IgD-negative memory B cell (primary cell): Measurements from ENCODE around the gene RAD51B. TPM values are rescaled to one million over a fixed set of nuclear protein-coding genes. Genes with fewer than 3 reads are reported as not detected.
"Not testable (repeated sequence)": the region's sequence is repeated elsewhere in the genome, so short reads cannot be mapped to it uniquely, and the experiment has no call there.

Source experiments
- H3K27ac Mint-ChIP-seq, 3 donors: one replicate each; pipeline ENCODE4 v1.8.0; 2020 to 2022; ENCODE audit warnings: mild to moderate bottlenecking in 3 of 3, mixed read lengths in 3 of 3, moderate library complexity in 1 of 3
- H3K27me3 Mint-ChIP-seq: one replicate; pipeline ENCODE4 v1.8.0; 2021; ENCODE audit warnings: mixed read lengths
- H3K36me3 Mint-ChIP-seq: one replicate; pipeline ENCODE4 v1.8.0; 2020; ENCODE audit warnings: mild to moderate bottlenecking, mixed read lengths
- H3K4me1 Mint-ChIP-seq, 3 donors: one replicate each; pipeline ENCODE4 v1.8.0; 2020 to 2022; ENCODE audit warnings: mixed read lengths in 3 of 3, mild to moderate bottlenecking in 1 of 3
- H3K4me3 Mint-ChIP-seq, 4 donors: one replicate each; pipeline ENCODE4 v1.8.0; 2020 to 2022; ENCODE audit warnings: mild to moderate bottlenecking in 4 of 4, mixed read lengths in 4 of 4, moderate library complexity in 3 of 4
- H3K9me3 Mint-ChIP-seq, 3 donors: one replicate each; pipeline ENCODE4 v1.8.0; 2020 to 2021; ENCODE audit warnings: mixed read lengths in 3 of 3, mild to moderate bottlenecking in 1 of 3
- polyA plus RNA-seq: library from polyadenylated mRNA; unstranded; fragments of 300-500 nt; fragmentation: Illumina TruSeq; gene quantifications from one replicate; pipeline ENCODE4 v1.2.3, GENCODE V29; 2021

The RAD51B gene
- polyA plus RNA-seq, 1 donor from 2014 or later, result 24.9 TPM

DNA sequence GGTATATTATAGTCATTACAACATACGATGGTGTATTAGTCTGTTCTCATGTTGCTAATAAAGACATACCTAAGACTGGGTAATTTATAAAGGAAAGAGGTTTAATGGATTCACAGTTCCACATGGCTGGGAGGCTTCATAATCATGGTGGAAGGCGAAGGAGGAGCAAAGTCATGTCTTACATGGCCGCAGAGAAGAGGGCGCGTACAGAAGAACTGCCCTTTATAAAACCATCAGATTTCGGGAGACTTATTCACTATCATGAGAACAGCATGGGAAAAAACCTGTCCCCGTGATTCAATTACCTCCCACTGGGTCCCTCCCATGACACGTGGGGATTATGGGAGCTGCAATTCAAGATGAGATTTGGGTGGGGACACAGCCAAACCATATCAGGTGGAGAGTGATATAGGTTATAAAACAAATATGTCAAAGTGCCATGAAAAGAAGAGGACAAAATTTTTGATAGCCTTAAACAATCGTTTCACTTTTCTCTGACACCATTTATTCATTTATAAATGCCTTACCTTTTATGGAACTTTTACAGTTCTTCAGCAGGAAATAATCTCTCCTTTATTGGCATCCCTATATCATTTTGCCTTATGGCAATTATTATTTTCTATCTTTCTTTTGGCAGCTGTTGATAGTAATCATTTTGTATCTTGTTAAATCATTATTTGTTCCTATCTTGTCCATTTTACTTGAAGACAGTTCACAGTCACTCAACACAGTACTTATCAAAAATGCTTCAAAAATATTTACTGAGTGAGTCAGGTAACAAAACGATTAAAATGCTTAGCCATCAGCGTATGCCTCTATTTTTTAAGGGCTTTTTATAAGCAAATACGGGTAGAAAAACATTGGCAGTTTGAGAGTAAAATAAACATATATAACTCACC, 196.0 kb downstream of the RAD51B start:
- Mint-ChIP-seq H3K27ac (no peak overlapping the region), H3K4me1 (peaks cover 2 to 4% (median 2%) of the 10 kb centered on the region in 3 donors), H3K27me3 (no peaks in the 10 kb centered on the region), H3K36me3 (no peaks in the 10 kb centered on the region), H3K9me3 (peaks cover 0 to 2% (median 0%) of the 10 kb centered on the region in 3 donors), H3K4me3 (no peak overlapping the region)

DNA sequence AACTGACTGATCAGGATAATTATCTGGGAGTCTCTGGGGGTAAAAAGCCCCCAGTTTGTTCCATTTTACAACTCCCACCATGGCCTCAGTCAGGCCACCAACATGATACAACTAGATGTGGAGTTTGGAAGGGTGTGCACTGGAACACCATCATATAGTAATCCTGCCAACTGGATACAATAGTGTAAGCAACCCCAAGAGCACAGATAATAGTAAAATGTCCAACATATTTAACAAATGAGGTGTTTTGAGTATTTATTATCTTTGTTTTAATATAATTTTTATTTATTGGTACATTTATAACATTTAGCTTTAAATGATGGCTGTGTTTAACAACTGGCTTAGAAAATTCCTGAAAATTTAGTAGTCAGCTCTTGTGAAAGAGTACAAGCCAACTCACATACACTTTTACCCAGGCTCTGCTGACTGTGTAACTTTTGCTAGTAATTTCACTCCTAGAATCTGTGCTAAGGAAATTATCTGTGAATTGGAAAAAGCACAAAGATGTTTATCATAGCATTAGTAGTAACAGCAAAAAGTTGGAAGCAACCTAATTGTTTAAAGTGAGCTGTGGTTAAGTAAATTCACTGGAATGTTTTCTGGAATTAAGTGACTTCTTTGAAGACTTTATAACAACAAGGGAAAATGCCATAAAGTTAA, 196.8 kb downstream of the RAD51B start:
- Mint-ChIP-seq H3K9me3 (peaks cover 0 to 2% (median 0%) of the 10 kb centered on the region in 3 donors), H3K27ac (no peak overlapping the region), H3K4me3 (no peak overlapping the region), H3K36me3 (no peaks in the 10 kb centered on the region), H3K27me3 (no peaks in the 10 kb centered on the region), H3K4me1 (peaks cover 4 to 8% (median 6%) of the 10 kb centered on the region in 3 donors)

DNA sequence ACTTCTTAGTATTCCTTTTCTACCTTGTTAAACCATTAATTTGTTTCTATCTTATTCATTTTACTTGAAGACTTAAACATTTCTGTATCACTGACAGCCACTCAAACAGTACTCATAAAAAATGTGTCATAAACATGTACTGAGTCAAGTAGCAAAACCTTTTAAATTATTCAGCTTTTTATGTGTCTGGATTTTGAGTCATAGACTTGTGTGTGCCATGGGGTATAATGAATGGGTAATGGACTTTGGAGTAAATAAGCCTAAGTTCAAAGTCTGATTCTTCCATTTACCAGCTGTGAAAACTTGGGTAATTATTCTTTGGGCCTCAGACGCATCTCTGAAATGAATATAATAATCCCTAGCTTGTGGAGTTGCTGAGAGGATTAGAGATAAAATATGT, 199.0 kb downstream of the RAD51B start:
- Mint-ChIP-seq H3K27ac (no peak overlapping the region), H3K27me3 (no peaks in the 10 kb centered on the region), H3K9me3 (peaks cover 3 to 12% (median 6%) of the 10 kb centered on the region in 3 donors), H3K36me3 (no peaks in the 10 kb centered on the region), H3K4me1 (peaks cover 4 to 9% (median 9%) of the 10 kb centered on the region in 3 donors), H3K4me3 (no peak overlapping the region)

DNA sequence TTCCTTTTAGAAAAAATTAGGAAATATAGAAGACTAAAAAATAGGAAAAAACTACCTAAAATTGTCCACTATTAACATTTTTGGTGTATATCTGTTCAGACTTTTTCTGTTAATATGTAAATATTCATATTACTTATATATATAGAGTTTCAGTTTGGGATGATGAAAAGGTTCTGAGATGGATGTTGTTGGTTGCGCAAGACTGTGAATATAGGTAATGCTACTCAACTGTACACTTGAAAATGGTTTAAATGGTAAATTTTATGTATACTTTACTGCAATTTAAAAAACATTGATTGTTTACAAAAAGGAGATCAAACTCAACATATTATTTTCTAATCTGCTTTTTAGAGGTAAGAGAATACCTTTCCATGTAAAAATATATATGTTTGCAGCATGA, 200.9 kb downstream of the RAD51B start:
- no peak overlapping the region for H3K27ac Mint-ChIP-seq
- no peak overlapping the region for H3K4me3 Mint-ChIP-seq
- peaks cover 3 to 15% (median 5%) of the 10 kb centered on the region in 3 donors for H3K9me3 Mint-ChIP-seq
- no peaks in the 10 kb centered on the region for H3K27me3 Mint-ChIP-seq
- peaks cover 0 to 9% (median 9%) of the 10 kb centered on the region in 3 donors for H3K4me1 Mint-ChIP-seq
- H3K36me3 Mint-ChIP-seq, result no peaks in the 10 kb centered on the region

DNA sequence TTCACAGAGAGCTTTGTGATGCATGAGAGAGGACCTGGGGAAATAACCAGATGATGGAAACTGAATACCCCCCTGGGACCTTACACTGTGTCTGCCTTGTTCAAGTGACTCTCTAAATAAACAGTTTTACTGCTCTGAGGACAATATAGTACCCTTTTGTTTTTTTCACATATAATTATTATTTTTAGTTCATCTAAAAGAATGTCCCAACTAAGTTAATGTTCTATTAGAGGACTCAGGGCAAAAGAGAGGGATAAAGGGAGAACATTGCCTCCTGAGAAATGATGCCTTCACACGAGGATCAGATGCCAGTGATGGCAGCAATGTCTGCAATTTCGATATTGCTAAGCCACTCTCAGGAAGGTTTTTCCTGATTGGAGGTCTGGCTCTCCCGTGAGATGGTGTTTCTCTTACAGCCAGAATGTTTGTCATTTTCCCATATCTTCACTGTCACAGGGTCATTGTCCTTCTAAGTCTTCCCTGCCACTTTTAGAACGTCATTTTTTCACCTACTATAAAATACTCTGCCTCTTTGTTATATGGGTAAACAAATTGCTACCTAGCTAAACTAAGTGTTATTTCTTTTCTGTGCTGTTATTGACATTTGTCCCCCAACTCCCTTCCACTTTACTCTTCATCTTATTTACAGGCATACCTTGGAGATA, 201.6 kb downstream of the RAD51B start:
- H3K9me3 Mint-ChIP-seq, result peaks cover 3 to 15% (median 5%) of the 10 kb centered on the region in 3 donors
- no peak overlapping the region for H3K4me3 Mint-ChIP-seq
- H3K4me1 Mint-ChIP-seq, result peaks cover 0 to 9% (median 9%) of the 10 kb centered on the region in 3 donors
- H3K27ac Mint-ChIP-seq, result no peak overlapping the region
- H3K27me3 Mint-ChIP-seq, result no peaks in the 10 kb centered on the region
- H3K36me3 Mint-ChIP-seq, result no peaks in the 10 kb centered on the region

DNA sequence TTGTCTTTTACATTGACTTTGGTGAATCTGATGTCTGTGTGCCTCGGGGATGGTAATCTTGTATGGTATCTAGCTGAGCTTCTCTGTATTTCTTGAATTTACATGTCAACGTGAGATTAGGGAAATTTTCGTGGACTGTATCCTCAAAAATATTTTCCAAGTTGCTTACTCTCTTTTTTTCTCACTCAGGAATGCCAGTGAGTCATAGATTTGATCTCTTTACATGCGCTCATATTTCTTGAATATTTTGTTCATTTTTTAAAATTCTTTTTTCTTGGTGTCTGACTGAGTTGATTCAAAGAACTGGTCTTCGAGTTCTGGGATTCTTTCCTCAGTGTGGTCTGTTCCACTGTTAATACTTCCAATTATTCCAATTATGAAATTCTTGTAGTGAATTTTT, 207.7 kb downstream of the RAD51B start:
- Mint-ChIP-seq H3K36me3 (peaks cover 6% of the 10 kb centered on the region), H3K4me3 (no peak overlapping the region), H3K27ac (no peak overlapping the region), H3K4me1 (peaks cover 0 to 2% (median 0%) of the 10 kb centered on the region in 3 donors), H3K27me3 (no peaks in the 10 kb centered on the region), H3K9me3 (peaks cover 2 to 26% (median 7%) of the 10 kb centered on the region in 3 donors)

DNA sequence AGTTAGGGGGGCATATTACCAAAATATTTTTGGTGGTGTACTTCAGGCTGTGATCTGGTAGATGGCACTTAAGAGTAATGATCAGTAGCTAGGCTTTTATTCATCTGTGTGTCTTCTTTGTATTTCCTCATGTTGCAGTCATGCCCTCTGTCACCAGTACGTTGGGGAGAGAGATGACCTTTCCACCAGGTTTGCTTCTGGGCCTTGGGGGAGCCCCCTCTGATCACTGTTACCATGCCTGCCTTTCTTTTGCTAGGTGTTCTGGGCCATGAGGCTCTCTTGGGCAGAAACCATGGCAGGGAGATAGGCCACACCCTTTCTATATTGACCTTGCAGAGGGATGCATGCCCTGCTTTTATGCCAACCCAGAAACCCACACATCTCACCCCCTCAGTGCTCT, 208.5 kb downstream of the RAD51B start:
- peaks cover 2 to 20% (median 4%) of the 10 kb centered on the region in 3 donors for H3K9me3 Mint-ChIP-seq
- no peak overlapping the region for H3K4me3 Mint-ChIP-seq
- H3K36me3 Mint-ChIP-seq, result peaks cover 6% of the 10 kb centered on the region
- peaks cover 0 to 2% (median 2%) of the 10 kb centered on the region in 3 donors for H3K4me1 Mint-ChIP-seq
- H3K27me3 Mint-ChIP-seq, result no peaks in the 10 kb centered on the region
- H3K27ac Mint-ChIP-seq, result no peak overlapping the region

DNA sequence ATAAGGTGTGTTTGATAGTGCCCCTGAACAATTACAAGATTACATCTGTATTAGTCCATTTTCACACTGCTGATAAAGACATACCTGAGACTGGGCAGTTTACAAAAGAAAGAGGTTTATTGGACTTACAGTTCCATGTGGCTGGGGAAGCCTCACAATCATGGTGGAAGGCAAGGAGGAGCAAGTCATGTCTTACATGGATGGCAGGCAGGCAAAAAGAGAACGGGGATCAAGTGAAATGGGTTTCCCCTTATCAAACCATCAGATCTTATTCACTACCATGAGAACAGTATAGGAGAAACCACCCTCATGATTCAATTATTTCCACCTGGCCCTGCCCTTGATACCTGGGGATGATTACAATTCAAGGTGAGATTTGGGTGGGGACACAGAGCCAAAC, 211.4 kb downstream of the RAD51B start:
- H3K36me3 Mint-ChIP-seq, H3K4me1 Mint-ChIP-seq, H3K27me3 Mint-ChIP-seq, H3K27ac Mint-ChIP-seq, H3K4me3 Mint-ChIP-seq: not testable (repeated sequence)
- H3K9me3 Mint-ChIP-seq, result peaks cover 0 to 16% (median 4%) of the 10 kb centered on the region in 3 donors

DNA sequence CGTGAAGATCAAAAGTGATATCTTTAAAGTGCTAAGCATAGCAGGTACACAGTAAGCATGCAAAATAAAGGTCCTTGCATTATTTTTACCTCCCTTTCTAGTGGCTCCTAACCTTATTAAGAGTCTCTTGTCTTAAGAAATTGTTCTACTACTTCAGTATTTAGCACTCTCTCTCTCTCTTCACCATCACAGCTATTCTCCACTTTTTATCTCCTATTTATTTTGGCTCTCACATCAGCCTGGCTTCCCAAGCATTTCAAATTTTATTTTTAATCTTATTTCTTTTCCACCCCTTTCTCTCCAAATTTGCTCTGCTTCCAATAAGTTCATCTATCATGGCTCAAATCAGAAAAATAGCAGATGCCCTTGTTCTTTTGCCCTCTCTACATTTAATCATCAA, 212.6 kb downstream of the RAD51B start:
- H3K27ac Mint-ChIP-seq, result no peak overlapping the region
- H3K27me3 Mint-ChIP-seq, result no peaks in the 10 kb centered on the region
- no peak overlapping the region for H3K4me3 Mint-ChIP-seq
- H3K9me3 Mint-ChIP-seq, result peaks cover 0 to 16% (median 4%) of the 10 kb centered on the region in 3 donors
- H3K36me3 Mint-ChIP-seq, result peaks cover 5% of the 10 kb centered on the region
- peaks cover 0 to 2% (median 2%) of the 10 kb centered on the region in 3 donors for H3K4me1 Mint-ChIP-seq

DNA sequence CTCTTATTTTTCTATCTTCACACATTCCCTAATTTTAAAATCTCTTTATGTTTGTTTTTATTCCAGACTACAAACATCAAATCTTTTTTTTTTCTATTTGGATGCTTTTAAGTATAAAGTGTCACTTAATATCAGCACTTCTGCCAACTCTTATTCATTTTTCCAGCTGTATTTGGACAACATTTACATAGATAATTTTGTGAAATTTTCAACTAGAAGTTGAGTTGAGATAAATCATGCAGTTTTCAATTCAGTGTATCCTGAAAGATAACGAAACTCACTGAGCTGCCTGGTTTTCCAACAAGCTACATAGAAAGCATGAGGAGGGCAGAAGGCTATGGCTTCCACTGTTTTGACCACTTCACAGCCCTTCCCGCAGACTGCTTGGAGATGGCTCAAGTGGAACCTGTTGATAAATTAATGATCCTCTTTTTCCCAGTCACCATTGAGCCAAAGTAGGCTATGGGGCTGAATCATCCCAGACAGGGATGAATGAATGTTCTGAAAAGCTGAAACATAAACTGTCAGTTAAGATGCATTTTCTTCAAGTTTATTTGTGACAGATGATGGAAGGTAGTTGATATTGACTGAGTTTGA, 213.9 kb downstream of the RAD51B start:
- Mint-ChIP-seq H3K27me3 (no peaks in the 10 kb centered on the region), H3K36me3 (peaks cover 5% of the 10 kb centered on the region), H3K4me3 (no peak overlapping the region), H3K9me3 (peaks cover 0 to 16% (median 4%) of the 10 kb centered on the region in 3 donors), H3K4me1 (peaks cover 0 to 2% (median 2%) of the 10 kb centered on the region in 3 donors), H3K27ac (no peak overlapping the region)

DNA sequence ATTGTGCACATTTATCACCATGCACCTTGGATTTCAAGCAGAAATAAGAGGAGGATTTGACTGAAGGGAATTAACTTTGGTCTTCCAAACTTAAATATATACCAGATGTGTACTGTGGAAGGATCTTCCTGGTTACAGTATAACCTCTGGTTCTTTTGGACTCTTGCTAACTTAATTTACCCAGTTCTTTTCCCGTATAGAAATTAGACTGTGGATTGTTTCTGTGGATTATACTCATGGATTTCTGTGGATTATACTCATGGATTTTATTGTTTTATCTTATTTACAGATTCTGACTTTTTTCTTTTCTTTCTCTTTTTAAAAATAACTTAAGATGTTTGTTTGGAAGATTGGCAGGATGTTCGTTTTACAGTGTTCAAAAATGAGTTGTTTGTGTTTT, 215.3 kb downstream of the RAD51B start:
- H3K4me1 Mint-ChIP-seq, result peaks cover 0 to 2% (median 2%) of the 10 kb centered on the region in 3 donors
- H3K4me3 Mint-ChIP-seq, result no peak overlapping the region
- H3K9me3 Mint-ChIP-seq, result peaks cover 0 to 10% (median 4%) of the 10 kb centered on the region in 3 donors
- H3K36me3 Mint-ChIP-seq, result peaks cover 5% of the 10 kb centered on the region
- no peak overlapping the region for H3K27ac Mint-ChIP-seq
- H3K27me3 Mint-ChIP-seq, result no peaks in the 10 kb centered on the region

DNA sequence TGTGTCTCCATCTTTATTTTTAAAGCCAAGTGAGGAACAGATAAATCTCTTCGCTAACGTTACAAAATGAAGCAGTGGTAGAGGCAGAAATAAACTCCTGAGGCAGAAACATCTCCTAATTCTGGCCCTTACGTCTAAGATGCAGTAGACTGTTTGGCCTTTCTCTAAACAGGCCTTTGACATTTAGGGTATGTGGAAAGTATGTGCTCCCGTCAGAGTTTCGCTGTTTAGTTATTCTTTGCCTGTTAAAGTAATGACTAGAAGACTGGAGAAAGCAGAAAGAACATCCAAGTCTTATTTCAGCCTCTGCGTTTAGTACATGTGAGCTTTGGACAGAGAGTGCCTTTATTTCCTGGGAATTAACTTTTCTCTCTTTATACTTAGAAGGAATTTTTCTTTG, 216.6 kb downstream of the RAD51B start:
- H3K4me1 Mint-ChIP-seq, result peaks cover 0 to 2% (median 2%) of the 10 kb centered on the region in 3 donors
- H3K36me3 Mint-ChIP-seq, result peaks cover under 1% of the 10 kb centered on the region
- no peak overlapping the region for H3K27ac Mint-ChIP-seq
- no peaks in the 10 kb centered on the region for H3K27me3 Mint-ChIP-seq
- H3K4me3 Mint-ChIP-seq, result no peak overlapping the region
- H3K9me3 Mint-ChIP-seq, result no peaks in the 10 kb centered on the region

DNA sequence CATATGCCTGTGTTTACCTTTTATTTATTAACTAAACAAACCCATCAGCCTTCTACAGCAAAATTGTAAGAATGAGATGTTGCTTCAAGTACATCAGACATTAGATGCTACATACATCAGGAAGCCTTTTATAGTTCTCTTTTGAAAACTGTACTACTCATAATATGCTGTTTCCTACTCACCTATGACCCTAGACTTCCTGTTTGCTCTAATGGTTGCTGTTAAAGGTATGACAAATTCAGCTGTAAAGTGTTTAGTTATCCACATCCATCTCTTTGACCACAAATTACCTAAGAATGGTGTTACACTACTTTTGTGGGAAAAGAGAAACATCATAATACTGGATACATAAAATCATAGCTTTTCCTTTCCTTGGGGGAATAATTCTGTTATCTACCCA, 220.0 kb downstream of the RAD51B start:
- no peaks in the 10 kb centered on the region for H3K9me3 Mint-ChIP-seq
- H3K4me1 Mint-ChIP-seq, result no peaks in the 10 kb centered on the region
- H3K27ac Mint-ChIP-seq, result no peak overlapping the region
- H3K4me3 Mint-ChIP-seq, result no peak overlapping the region
- no peaks in the 10 kb centered on the region for H3K27me3 Mint-ChIP-seq
- H3K36me3 Mint-ChIP-seq, result peaks cover 2% of the 10 kb centered on the region

DNA sequence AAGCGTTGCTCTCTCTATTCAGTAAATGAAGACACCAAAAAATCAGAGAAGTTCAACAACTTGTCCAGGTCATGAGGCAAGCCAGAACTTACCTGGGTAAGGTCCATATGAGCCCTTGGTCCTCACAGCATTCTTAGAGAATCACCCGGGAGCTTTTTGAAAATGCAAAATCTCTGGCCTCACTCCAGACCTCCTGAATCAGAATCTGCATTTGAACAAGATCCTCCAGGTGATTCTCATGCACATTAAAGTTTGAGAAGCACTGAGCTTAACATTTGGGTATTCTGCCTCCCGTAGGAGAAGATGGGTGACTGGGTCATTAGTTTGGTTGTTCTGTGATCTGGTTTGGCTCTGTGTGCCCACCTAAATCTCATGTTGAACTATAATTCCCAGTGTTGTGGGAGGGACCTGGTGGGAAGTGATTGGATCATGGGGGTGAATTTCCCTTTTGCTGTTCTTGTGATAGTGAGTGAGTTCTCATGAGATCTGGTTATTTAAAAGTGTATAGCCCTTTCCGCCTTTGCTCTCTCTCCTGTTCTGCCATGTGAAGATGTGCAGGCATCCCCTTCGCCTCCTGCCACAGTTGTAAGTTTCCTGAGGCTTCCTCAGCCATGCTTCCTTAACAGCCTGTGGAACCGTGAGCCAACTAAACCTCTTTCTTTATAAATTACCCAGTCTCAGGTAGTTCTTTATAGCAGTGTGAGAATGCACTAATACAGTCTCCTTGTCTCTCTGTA, 221.2 kb downstream of the RAD51B start:
- Mint-ChIP-seq H3K4me3 (peak overlapping the region in 1 of 4 donors; percentile 7), H3K4me1 (no peaks in the 10 kb centered on the region), H3K27ac (no peak overlapping the region), H3K27me3 (no peaks in the 10 kb centered on the region), H3K9me3 (no peaks in the 10 kb centered on the region), H3K36me3 (peaks cover 2% of the 10 kb centered on the region)
